Dermis microvascular lymphatic vessel endothelial cell (primary cell): ENCODE measurements around the gene CLDN5. TPM values are rescaled to one million over a fixed set of nuclear protein-coding genes. Genes with fewer than 3 reads are reported as not detected.
"Not testable (repeated sequence)": the region's sequence is repeated elsewhere in the genome, so short reads cannot be mapped to it uniquely, and the experiment has no call there.

ENCODE experiments used
- DNase-seq, 2 donors: peaks; one replicate each; pipeline versions ENCODE4 v3.0.0 to v3.0.0-alpha.2; 2010; ENCODE audit warnings: low read depth in 2 of 2
- total RNA-seq: library from RNA; depleted of rRNA; stranded (reverse); fragments of >200 nt; gene quantifications from 2 replicates; pipeline ENCODE4 v1.2.1, GENCODE V29; 2014

CLDN5 gene
- total RNA-seq, 1 donor from 2014 or later, result 560 TPM

- not testable (repeated sequence) for DNase-seq
Observed at GRCh38 chr22:19548427-19548826, 24.2 kb upstream of the CLDN5 start.

DNA sequence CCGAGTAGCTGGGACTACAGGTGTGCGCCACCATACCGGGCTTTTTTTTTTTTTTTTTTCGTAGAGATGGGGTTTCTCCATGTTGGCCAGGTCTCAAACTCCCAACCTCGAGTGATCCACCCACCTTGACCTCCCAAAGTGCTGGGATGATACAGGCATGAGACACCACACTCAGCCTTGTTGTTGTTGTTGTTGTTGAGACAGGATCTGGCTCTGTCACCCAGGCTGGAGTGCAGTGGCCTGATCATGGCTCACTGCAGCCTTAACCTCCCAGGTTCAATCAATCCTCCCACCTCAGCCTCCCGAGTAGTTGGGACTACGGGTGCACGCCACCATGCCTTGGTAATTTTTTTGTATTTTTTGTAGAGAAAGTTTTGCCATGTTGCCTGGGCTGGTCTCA is 23.4 kb upstream of the CLDN5 start:
- no peak for DNase-seq

GRCh38 chr22:19546680-19547079 is 22.5 kb upstream of the CLDN5 start:
- no peak for DNase-seq

GRCh38 chr22:19545935-19546207 is 21.7 kb upstream of the CLDN5 start:
- no peak for DNase-seq

- no peak for DNase-seq
Observed at GRCh38 chr22:19543970-19544708, 19.9 kb upstream of the CLDN5 start.

DNA sequence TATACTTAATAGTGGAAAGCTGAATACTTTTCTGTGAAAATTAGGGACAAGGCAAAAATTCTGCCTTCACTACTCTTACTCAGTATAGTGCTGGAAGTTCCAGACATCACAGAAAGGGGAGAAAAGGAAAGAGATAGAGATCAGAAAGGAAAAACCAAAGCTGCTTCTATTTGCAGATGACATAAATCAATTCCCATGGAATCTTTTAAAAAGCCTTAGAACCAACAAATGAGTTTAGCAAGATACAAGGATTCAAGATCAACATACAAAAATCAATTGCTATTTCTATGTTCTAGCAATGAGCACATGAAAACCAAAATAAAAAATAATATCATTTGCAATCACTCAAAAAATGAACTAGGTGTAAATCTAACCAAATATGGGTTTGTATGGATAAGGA is 16.2 kb upstream of the CLDN5 start:
- DNase-seq, result no peak

GRCh38 chr22:19537941-19538488 is 13.8 kb upstream of the CLDN5 start:
- no peak for DNase-seq

DNA sequence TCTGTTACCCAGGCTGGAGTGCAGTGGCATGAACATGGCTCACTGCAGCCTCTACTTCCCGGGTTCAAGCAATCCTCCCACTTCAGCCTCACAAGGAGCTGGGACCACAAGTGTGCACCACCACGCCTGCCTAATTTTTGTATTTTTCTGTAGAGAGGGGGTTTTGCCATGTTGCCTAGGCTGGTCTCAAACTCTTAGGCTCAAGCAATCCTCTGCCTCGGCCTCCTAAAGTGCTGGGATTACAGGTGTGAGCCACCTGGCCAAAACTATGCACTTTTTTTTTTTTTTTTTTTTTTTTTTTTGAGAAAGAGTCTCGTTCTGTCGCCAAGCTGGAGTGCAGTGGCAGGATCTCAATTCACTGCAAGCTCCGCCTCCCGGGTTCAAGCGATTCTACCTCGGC is 12.4 kb upstream of the CLDN5 start:
- no peak for DNase-seq

DNA sequence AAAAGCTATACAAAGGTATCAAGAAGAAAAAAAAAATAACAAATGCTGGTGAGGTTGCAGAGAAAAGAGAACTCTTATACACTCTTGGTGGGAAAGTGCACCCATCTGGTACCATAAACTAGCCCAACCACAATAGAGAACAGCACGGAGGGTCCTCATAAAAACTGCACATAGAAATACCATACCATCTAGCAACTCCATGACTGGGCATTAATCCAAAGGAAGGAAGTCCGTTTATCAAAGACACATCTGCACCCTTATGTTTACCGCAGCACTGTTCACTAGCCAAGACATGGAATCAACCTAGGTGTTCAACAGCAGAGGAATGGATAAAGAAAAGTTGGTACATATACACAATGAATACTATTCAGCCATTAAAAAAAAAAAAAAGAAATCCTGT is 10.8 kb upstream of the CLDN5 start:
- peak in 1 of 2 donors; percentile 65 for DNase-seq

GRCh38 chr22:19533857-19534256 is 9.6 kb upstream of the CLDN5 start:
- no peak for DNase-seq

DNA sequence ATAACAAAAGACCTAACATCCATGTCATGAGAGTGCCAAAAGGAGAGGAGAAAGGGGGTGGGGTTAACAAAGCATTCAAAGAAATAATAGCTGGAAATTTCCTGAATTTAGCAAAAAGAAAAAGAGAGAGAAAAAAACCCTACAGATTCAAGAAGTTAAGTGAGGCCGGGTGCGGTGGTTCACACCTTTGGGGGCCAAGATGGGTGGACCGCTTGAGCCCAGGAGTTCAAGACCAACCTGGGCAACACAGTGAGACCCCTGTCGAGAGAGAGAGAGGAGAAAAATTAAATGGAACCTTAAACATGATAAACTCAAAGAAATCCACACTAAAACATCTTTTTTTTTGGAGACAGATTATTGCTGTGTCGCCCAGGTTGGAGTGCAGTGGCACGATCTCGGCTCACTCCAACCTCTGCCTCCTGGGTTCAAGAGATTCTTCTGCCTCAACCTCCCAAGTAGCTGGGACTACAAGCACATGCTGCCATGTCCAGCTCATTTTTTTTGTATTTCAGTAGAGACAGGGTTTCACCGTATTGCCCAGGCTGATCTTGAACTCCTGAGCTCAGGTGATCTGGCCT is 8.9 kb upstream of the CLDN5 start:
- DNase-seq, result no peak

DNA sequence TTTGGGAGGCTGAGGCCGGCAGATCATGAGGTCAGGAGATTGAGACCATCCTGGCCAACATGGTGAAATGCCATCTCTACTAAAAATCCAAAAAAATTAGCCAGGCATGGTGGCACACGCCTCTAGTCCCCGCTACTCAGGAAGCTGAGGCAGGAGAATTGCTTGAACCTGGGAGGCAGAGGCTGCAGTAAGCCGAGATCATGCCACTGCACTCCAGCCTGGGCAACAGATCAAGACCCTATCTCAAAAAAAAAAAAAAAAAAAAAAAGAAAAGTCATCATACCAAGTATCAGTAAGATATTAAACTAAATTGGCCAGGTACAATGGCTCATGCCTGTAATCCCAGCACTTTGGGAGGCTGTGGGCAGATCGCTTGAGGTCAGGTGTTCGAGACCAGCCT is 7.1 kb upstream of the CLDN5 start:
- not testable (repeated sequence) for DNase-seq

- no peak for DNase-seq
Observed at GRCh38 chr22:19530751-19531150, 6.5 kb upstream of the CLDN5 start.

DNA sequence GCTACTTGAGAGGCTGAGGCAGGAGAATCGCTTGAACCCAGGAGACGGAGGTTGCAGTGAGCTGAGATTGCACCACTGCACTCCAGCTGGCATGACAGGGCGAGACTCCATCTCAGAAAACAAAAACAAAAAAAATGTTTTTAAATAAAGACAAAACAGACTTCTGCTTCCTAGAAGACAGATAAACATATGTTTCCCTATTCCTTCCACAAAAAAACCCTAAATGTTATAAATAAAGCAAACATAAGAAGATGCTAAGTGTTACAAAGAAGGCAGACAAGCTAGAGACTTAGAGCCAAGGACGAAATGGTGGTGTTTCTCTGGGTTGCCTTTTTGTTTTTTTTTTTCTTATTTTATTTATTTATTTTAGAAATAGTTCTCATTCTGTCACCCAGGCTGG is 5.6 kb upstream of the CLDN5 start:
- no peak for DNase-seq

DNA sequence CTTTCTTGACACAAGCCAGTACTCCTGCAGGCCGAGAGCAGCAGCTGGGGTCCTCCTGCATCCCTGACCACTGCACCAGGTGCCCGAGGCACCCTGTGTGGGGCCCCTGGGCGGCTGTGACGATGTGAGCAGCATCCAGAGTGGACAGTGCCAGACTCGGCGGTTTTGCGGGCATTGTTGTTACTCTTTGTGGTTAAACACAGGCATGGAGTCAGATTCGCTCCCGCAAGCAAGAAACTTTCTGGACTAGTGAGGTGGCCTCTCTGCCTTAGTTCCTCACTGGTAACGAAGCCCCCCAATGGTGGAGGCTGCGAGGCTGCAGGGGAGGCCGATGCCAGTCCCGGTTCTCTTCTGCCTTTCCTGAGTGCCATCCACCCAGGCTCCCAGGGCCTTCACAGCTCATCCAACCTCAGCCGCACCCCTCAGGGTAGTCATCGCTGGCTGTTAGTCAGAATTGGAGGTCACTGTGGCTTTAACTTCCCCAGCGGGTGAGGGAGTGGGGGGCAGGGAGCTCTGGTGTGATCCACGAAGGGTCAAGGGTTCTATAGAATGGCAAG is 3.7 kb upstream of the CLDN5 start:
- DNase-seq, result no peak

- peak in 1 of 2 donors; percentile 46 for DNase-seq
Observed at GRCh38 chr22:19527321-19527721, 3.1 kb upstream of the CLDN5 start.

GRCh38 chr22:19526702-19527111 is 2.5 kb upstream of the CLDN5 start:
- DNase-seq, result no peak

DNA sequence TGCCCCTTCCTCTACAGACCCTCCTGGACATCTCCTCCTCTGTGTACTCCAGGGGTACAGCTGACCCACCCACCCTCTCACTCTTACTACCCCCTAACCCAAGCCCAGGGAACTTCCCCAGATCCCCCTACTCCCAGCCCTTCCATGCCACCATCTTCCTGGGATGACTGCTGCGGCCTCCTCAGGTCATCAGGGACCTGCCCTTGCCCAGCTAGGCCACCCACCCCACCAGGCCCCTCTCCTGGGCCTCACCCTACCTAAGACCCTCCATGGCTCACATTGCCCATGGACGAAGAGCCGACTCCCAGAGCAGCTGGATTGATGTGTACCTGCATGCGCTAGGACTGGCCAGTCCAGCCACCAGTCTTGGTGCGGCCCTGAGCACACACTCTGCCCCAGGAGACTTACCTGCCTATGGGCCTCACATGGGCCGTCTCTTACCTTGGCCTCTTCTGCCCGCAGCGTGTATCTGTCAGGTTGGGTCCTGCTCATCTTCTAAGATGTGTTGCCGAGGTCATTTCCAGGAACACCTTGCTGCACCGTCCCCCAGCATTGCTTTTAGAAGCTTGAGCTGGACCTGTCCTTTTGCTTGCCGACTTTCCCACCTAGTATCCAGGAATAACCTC is 2.0 kb upstream of the CLDN5 start:
- no peak for DNase-seq

GRCh38 chr22:19525666-19526065 is 1.5 kb upstream of the CLDN5 start:
- DNase-seq, result no peak

GRCh38 chr22:19525116-19525660 is 978 bp upstream of the CLDN5 start:
- DNase-seq, result peak in 1 of 2 donors; percentile 38

GRCh38 chr22:19523240-19524169 is 705 bp downstream of the CLDN5 start:
- peak in 1 of 2 donors; percentile 68 for DNase-seq
